HEK293 (cell line): ENCODE results near the gene ZNF687.
A peak's percentile ranks its signal among the peaks of the same experiment; 100 is the strongest.

Experiments
- EGR2 ChIP-seq: fragments of 450-650 bp; formaldehyde crosslinking; IDR thresholded peaks from 2 replicates; pipeline ENCODE4 v1.5.1; 2016; ENCODE audit warnings: low read depth, missing biosample characterization, missing genetic modification characterization
- HOXD13 ChIP-seq: sonication (generic); formaldehyde crosslinking; IDR thresholded peaks from 2 replicates; pipeline ENCODE4 v1.8.0; 2022; ENCODE audit warnings: missing genetic modification reagents, borderline replicate concordance
- KLF1 ChIP-seq: fragments of 450-650 bp; formaldehyde crosslinking; IDR thresholded peaks from 2 replicates; pipeline ENCODE4 v1.5.1; 2016; ENCODE audit warnings: missing biosample characterization, missing genetic modification characterization
- KLF16 ChIP-seq: fragments of 450-650 bp; formaldehyde crosslinking; IDR thresholded peaks from 2 replicates; pipeline ENCODE4 v1.5.1; 2017; ENCODE audit warnings: missing biosample characterization, missing genetic modification characterization
- PATZ1 ChIP-seq: fragments of 450-650 bp; formaldehyde crosslinking; IDR thresholded peaks from 2 replicates; pipeline ENCODE4 v1.5.1; 2016; ENCODE audit warnings: missing biosample characterization, missing genetic modification characterization
- PRDM6 ChIP-seq: fragments of 450-650 bp; formaldehyde crosslinking; IDR thresholded peaks from 2 replicates; pipeline ENCODE4 v1.5.1; 2017; ENCODE audit warnings: missing biosample characterization, missing genetic modification characterization
- WT1 ChIP-seq: fragments of 450-650 bp; formaldehyde crosslinking; IDR thresholded peaks from 2 replicates; pipeline ENCODE4 v1.5.1; 2016; ENCODE audit warnings: missing biosample characterization, missing genetic modification characterization
- ZBTB1 ChIP-seq: fragments of 450-650 bp; formaldehyde crosslinking; IDR thresholded peaks from 2 replicates; pipeline ENCODE4 v1.5.1; 2016; ENCODE audit warnings: missing biosample characterization, missing genetic modification characterization
- ZBTB10 ChIP-seq: fragments of 450-650 bp; formaldehyde crosslinking; IDR thresholded peaks from 2 replicates; pipeline ENCODE4 v1.5.1; 2016; ENCODE audit warnings: missing biosample characterization, missing genetic modification characterization
- ZBTB44 ChIP-seq: fragments of 450-650 bp; IDR thresholded peaks from 2 replicates; pipeline ENCODE4 v1.5.1; 2018; ENCODE audit warnings: missing biosample characterization, mild to moderate bottlenecking, missing genetic modification characterization
- ZBTB7A ChIP-seq: fragments of 450-650 bp; formaldehyde crosslinking; IDR thresholded peaks from 2 replicates; pipeline ENCODE4 v1.5.1; 2016; ENCODE audit warnings: low read depth, missing biosample characterization, missing genetic modification characterization
- ZBTB8A ChIP-seq: fragments of 450-650 bp; formaldehyde crosslinking; IDR thresholded peaks from 2 replicates; pipeline ENCODE4 v1.5.1; 2016; ENCODE audit warnings: missing biosample characterization, missing genetic modification characterization
- ZFP37 ChIP-seq: fragments of 450-650 bp; formaldehyde crosslinking; IDR thresholded peaks from 2 replicates; pipeline ENCODE4 v1.5.1; 2016; ENCODE audit warnings: missing biosample characterization, missing genetic modification characterization
- ZNF10 ChIP-seq: fragments of 450-650 bp; formaldehyde crosslinking; IDR thresholded peaks from 2 replicates; pipeline ENCODE4 v1.5.1; 2017; ENCODE audit warnings: missing biosample characterization, missing genetic modification characterization
- ZNF132 ChIP-seq: fragments of 450-650 bp; formaldehyde crosslinking; IDR thresholded peaks from 2 replicates; pipeline ENCODE4 v1.5.1; 2017; ENCODE audit warnings: missing biosample characterization, missing genetic modification characterization, borderline replicate concordance
- ZNF140 ChIP-seq: fragments of 450-650 bp; formaldehyde crosslinking; IDR thresholded peaks from 2 replicates; pipeline ENCODE4 v1.5.1; 2016; ENCODE audit warnings: missing biosample characterization, missing genetic modification characterization
- ZNF19 ChIP-seq: fragments of 450-650 bp; formaldehyde crosslinking; IDR thresholded peaks from 2 replicates; pipeline ENCODE4; 2016; ENCODE audit warnings: missing biosample characterization, missing genetic modification characterization, low read depth
- ZNF2 ChIP-seq: fragments of 450-650 bp; formaldehyde crosslinking; IDR thresholded peaks from 2 replicates; pipeline ENCODE4 v1.5.1; 2016; ENCODE audit warnings: missing biosample characterization, missing genetic modification characterization
- ZNF223 ChIP-seq: fragments of 450-650 bp; formaldehyde crosslinking; IDR thresholded peaks from 2 replicates; pipeline ENCODE4 v1.5.1; 2016; ENCODE audit warnings: missing biosample characterization, missing genetic modification characterization
- ZNF324 ChIP-seq: fragments of 450-650 bp; formaldehyde crosslinking; IDR thresholded peaks from 2 replicates; pipeline ENCODE4 v1.5.1; 2016; ENCODE audit warnings: missing biosample characterization, missing genetic modification characterization
- ZNF48 ChIP-seq: fragments of 450-650 bp; formaldehyde crosslinking; IDR thresholded peaks from 2 replicates; pipeline ENCODE4 v1.5.1; 2016; ENCODE audit warnings: missing biosample characterization, missing genetic modification characterization
- ZNF624 ChIP-seq: fragments of 450-650 bp; formaldehyde crosslinking; IDR thresholded peaks from 2 replicates; pipeline ENCODE4 v1.5.1; 2017; ENCODE audit warnings: missing biosample characterization, missing genetic modification characterization
- ZNF629 ChIP-seq: fragments of 450-650 bp; formaldehyde crosslinking; IDR thresholded peaks from 2 replicates; pipeline ENCODE4 v1.5.1; 2017; ENCODE audit warnings: missing biosample characterization, missing genetic modification characterization
- ZNF664 ChIP-seq: fragments of 450-650 bp; formaldehyde crosslinking; IDR thresholded peaks from 2 replicates; pipeline ENCODE4 v1.5.1; 2016; ENCODE audit warnings: missing biosample characterization, missing genetic modification characterization
- ZNF670 ChIP-seq: fragments of 450-650 bp; formaldehyde crosslinking; IDR thresholded peaks from 2 replicates; pipeline ENCODE4 v1.5.1; 2016; ENCODE audit warnings: missing biosample characterization, missing genetic modification characterization, low read depth
- ZNF776 ChIP-seq: fragments of 450-650 bp; formaldehyde crosslinking; IDR thresholded peaks from 2 replicates; pipeline ENCODE4 v1.5.0; 2017; ENCODE audit warnings: missing biosample characterization, missing genetic modification characterization, borderline replicate concordance
- ZNF792 ChIP-seq: fragments of 450-650 bp; formaldehyde crosslinking; IDR thresholded peaks from 2 replicates; pipeline ENCODE4 v1.5.1; 2016; ENCODE audit warnings: missing biosample characterization, missing genetic modification characterization
- ZXDB ChIP-seq: fragments of 450-650 bp; formaldehyde crosslinking; IDR thresholded peaks from 2 replicates; pipeline ENCODE4 v1.5.1; 2016; ENCODE audit warnings: missing biosample characterization, missing genetic modification characterization
- TF ChIP-seq, protein P1 (sequence below): fragments of 450-650 bp; formaldehyde crosslinking; IDR thresholded peaks from 2 replicates; pipeline ENCODE4 v1.5.1; 2016; ENCODE audit warnings: missing biosample characterization, missing genetic modification characterization
- TF ChIP-seq, protein P2 (sequence below): fragments of 450-650 bp; formaldehyde crosslinking; IDR thresholded peaks from 2 replicates; pipeline ENCODE4 v1.5.1; 2017; ENCODE audit warnings: missing biosample characterization, mild to moderate bottlenecking, missing genetic modification characterization, moderate library complexity

ZNF687 gene

GRCh38 chr1:151311589-151312331 is 29.7 kb downstream of the ZNF687 start (continued):
- TF ChIP-seq ZFP37 (tag by site-specific recombination), result no peak; the same call in 1 of the 2 replicates
- peak; percentile 99 for TF ChIP-seq ZNF629 (tag by site-specific recombination)
- peak; percentile 65; the same call in 1 of the 2 replicates for TF ChIP-seq ZBTB10 (tag by site-specific recombination)
- no peak for TF ChIP-seq ZBTB8A
- TF ChIP-seq, protein P1, sequence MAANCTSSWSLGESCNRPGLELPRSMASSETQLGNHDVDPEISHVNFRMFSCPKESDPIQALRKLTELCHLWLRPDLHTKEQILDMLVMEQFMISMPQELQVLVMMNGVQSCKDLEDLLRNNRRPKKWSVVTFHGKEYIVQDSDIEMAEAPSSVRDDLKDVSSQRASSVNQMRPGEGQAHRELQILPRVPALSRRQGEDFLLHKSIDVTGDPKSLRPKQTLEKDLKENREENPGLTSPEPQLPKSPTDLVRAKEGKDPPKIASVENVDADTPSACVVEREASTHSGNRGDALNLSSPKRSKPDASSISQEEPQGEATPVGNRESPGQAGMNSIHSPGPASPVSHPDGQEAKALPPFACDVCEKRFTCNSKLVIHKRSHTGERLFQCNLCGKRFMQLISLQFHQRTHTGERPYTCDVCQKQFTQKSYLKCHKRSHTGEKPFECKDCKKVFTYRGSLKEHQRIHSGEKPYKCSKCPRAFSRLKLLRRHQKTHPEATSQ (tag by site-specific recombination), result no peak
- TF ChIP-seq ZNF624, result no peak
- TF ChIP-seq ZBTB7A (tag by site-specific recombination), result no peak
- no peak for TF ChIP-seq ZNF792 (tag by site-specific recombination)
- no peak for TF ChIP-seq ZBTB1 (tag by site-specific recombination)
- no peak for TF ChIP-seq ZNF776 (tag by site-specific recombination)
- no peak for TF ChIP-seq PRDM6 (tag by site-specific recombination)
- peak; percentile 77 for TF ChIP-seq PATZ1
- no peak for TF ChIP-seq HOXD13 (CRISPR knock-in tag)
- peak; percentile 97 for TF ChIP-seq WT1 (tag by site-specific recombination)
- TF ChIP-seq, protein P2, sequence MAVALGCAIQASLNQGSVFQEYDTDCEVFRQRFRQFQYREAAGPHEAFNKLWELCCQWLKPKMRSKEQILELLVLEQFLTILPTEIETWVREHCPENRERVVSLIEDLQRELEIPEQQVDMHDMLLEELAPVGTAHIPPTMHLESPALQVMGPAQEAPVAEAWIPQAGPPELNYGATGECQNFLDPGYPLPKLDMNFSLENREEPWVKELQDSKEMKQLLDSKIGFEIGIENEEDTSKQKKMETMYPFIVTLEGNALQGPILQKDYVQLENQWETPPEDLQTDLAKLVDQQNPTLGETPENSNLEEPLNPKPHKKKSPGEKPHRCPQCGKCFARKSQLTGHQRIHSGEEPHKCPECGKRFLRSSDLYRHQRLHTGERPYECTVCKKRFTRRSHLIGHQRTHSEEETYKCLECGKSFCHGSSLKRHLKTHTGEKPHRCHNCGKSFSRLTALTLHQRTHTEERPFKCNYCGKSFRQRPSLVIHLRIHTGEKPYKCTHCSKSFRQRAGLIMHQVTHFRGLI, result no peak
- no peak for TF ChIP-seq ZNF48 (tag by site-specific recombination)
- peak; percentile 93 for TF ChIP-seq ZNF324 (tag by site-specific recombination)
- TF ChIP-seq EGR2 (tag by site-specific recombination), result no peak
- TF ChIP-seq ZBTB44 (tag by site-specific recombination), result no peak
- TF ChIP-seq ZNF10 (tag by site-specific recombination), result peak; percentile 39; the same call in 1 of the 2 replicates
- no peak for TF ChIP-seq ZNF223
- TF ChIP-seq ZXDB (tag by site-specific recombination), result peak; percentile 66
- no peak for TF ChIP-seq ZNF140 (tag by site-specific recombination)
- no peak for TF ChIP-seq ZNF664 (tag by site-specific recombination)
- 0 out of 2 replicates have a peak, but pooled peaks have one; percentile 30 for TF ChIP-seq KLF1 (tag by site-specific recombination)
- 0 out of 2 replicates have a peak, but pooled peaks have one; percentile 26 for TF ChIP-seq KLF16 (tag by site-specific recombination)
- no peak for TF ChIP-seq ZNF132 (tag by site-specific recombination)
- no peak for TF ChIP-seq ZNF19
- TF ChIP-seq ZNF670 (tag by site-specific recombination), result no peak
- TF ChIP-seq ZNF2 (tag by site-specific recombination), result peak; percentile 45; the same call in 1 of the 2 replicates
